GM23338 (cell line): ENCODE data around the gene ZNF689. TPM values are rescaled to one million over a fixed set of nuclear protein-coding genes. Genes with fewer than 3 reads are reported as not detected.

ENCODE experiments used
- ATAC-seq: fragments of 200-7000 bp; cut with Tn5 transposase; 3 replicates; pipeline ENCODE4 v1.9.1; 2020
- DNase-seq: peaks from one replicate; pipeline ENCODE4 v3.0.0-alpha.2; 2015; ENCODE audit warnings: low spot score
- H2AFZ ChIP-seq: fragments of 200-600 bp; sonication (generic); 2 replicates; pipeline ENCODE4 v1.8.0; 2016; ENCODE audit warnings: antibody characterized with exemption, mild to moderate bottlenecking, moderate library complexity
- H3F3A ChIP-seq: fragments of 200-600 bp; sonication (generic); replicated peaks from 2 replicates; pipeline ENCODE4 v1.8.0; 2017; ENCODE audit warnings: antibody characterized with exemption, mixed run types, low read depth
- H3K27ac ChIP-seq: fragments of 200-600 bp; sonication (generic); 2 replicates; pipeline ENCODE4 v1.6.1; 2016; ENCODE audit warnings: low read depth
- H3K27me3 ChIP-seq: fragments of 200-600 bp; sonication (generic); 2 replicates; pipeline ENCODE4 v1.8.0; 2016; ENCODE audit warnings: mild to moderate bottlenecking, mixed run types, moderate library complexity; ENCODE audit not compliant: insufficient read depth
- H3K36me3 ChIP-seq: fragments of 200-600 bp; sonication (generic); 2 replicates; pipeline ENCODE4 v1.8.0; 2016; ENCODE audit warnings: mild to moderate bottlenecking; ENCODE audit not compliant: insufficient read depth
- H3K4me1 ChIP-seq: fragments of 200-600 bp; sonication (generic); 2 replicates; pipeline ENCODE4 v1.8.0; 2016; ENCODE audit warnings: mild to moderate bottlenecking, moderate library complexity; ENCODE audit not compliant: insufficient read depth
- H3K4me2 ChIP-seq: fragments of 200-600 bp; sonication (generic); 2 replicates; pipeline ENCODE4 v1.7.1; 2017; ENCODE audit warnings: mixed run types
- H3K4me3 ChIP-seq: fragments of 200-600 bp; sonication (generic); 2 replicates; pipeline ENCODE4 v1.6.1; 2016; ENCODE audit warnings: mixed run types
- H3K79me2 ChIP-seq: fragments of 200-600 bp; sonication (generic); replicated peaks from 2 replicates; pipeline ENCODE4 v1.8.0; 2017; ENCODE audit warnings: mild to moderate bottlenecking; ENCODE audit not compliant: insufficient read depth
- H3K9me2 ChIP-seq: fragments of 200-600 bp; sonication (generic); 2 replicates; pipeline ENCODE4 v1.8.0; 2017; ENCODE audit not compliant: insufficient read depth
- H4K20me1 ChIP-seq: fragments of 200-600 bp; sonication (generic); replicated peaks from 2 replicates; pipeline ENCODE4 v1.8.0; 2017; ENCODE audit warnings: mild to moderate bottlenecking; ENCODE audit not compliant: insufficient read depth
- H3K27ac Mint-ChIP-seq: 2 replicates; pipeline ENCODE4 v1.8.0; 2020; ENCODE audit warnings: inconsistent platforms, mild to moderate bottlenecking, moderate library complexity, mixed read lengths
- H3K27me3 Mint-ChIP-seq: 3 replicates; pipeline ENCODE4 v1.8.0; 2022; ENCODE audit warnings: low read depth, mild to moderate bottlenecking, moderate library complexity, mixed read lengths, inconsistent platforms; ENCODE audit not compliant: insufficient read depth, poor library complexity
- H3K36me3 Mint-ChIP-seq: 3 replicates; pipeline ENCODE4 v1.8.0; 2021; ENCODE audit warnings: low read depth, mild to moderate bottlenecking, inconsistent platforms, moderate library complexity, mixed read lengths
- H3K4me1 Mint-ChIP-seq: 3 replicates; pipeline ENCODE4 v1.8.0; 2020; ENCODE audit warnings: mild to moderate bottlenecking, inconsistent platforms, mixed read lengths
- H3K4me3 Mint-ChIP-seq: 3 replicates; pipeline ENCODE4 v1.8.0; 2021; ENCODE audit warnings: moderate library complexity, mild to moderate bottlenecking, inconsistent platforms, mixed read lengths
- H3K9me3 Mint-ChIP-seq: 3 replicates; pipeline ENCODE4 v1.8.0; 2020; ENCODE audit warnings: moderate library complexity, mild to moderate bottlenecking, inconsistent platforms, mixed read lengths
- CREB1 ChIP-seq: fragments of 250-450 bp; sonication (Bioruptor Pico); IDR thresholded peaks from 2 replicates; pipeline ENCODE4 v1.5.0; 2020; ENCODE audit warnings: low read depth, mild to moderate bottlenecking, moderate library complexity
- CTCF ChIP-seq, 2 experiments: fragments of 200-600 bp in 1 of 2; sonication (generic) in 1 of 2; conservative IDR thresholded peaks; 2 replicates each; pipeline versions ENCODE4 v1.5.1 to v1.6.1; 2016 to 2017; ENCODE audit warnings: antibody characterized with exemption in 2 of 2, low read depth in 2 of 2, mild to moderate bottlenecking in 2 of 2, moderate library complexity in 1 of 2
- ETS1 ChIP-seq: IDR thresholded peaks from 2 replicates; pipeline ENCODE4 v1.6.1; 2016; ENCODE audit warnings: antibody characterized with exemption
- EZH2 ChIP-seq: fragments of 200-600 bp; sonication (generic); IDR thresholded peaks from one replicate; pipeline ENCODE4 v1.8.0; 2017; ENCODE audit warnings: antibody characterized with exemption, mild to moderate bottlenecking, low read depth; ENCODE audit not compliant: unreplicated experiment
- EZH2phosphoT487 ChIP-seq: fragments of 200-600 bp; sonication (generic); IDR thresholded peaks from one replicate; pipeline ENCODE4 v1.8.1; 2018; ENCODE audit warnings: antibody characterized with exemption; ENCODE audit not compliant: unreplicated experiment
- JUNB ChIP-seq: IDR thresholded peaks from one replicate; pipeline ENCODE4 v1.6.1; 2016; ENCODE audit warnings: antibody characterized with exemption; ENCODE audit not compliant: unreplicated experiment
- NANOG ChIP-seq: IDR thresholded peaks from 2 replicates; pipeline ENCODE4 v1.6.1; 2016; ENCODE audit warnings: antibody characterized with exemption, borderline replicate concordance
- POLR2AphosphoS5 ChIP-seq: IDR thresholded peaks from 2 replicates; pipeline ENCODE4 v1.6.1; 2016; ENCODE audit warnings: antibody characterized with exemption, low read depth
- REST ChIP-seq: IDR thresholded peaks from one replicate; pipeline ENCODE4 v1.6.1; 2018; ENCODE audit warnings: antibody characterized with exemption; ENCODE audit not compliant: unreplicated experiment
- STAT1 ChIP-seq: IDR thresholded peaks from one replicate; pipeline ENCODE4 v1.6.1; 2016; ENCODE audit warnings: antibody characterized with exemption; ENCODE audit not compliant: unreplicated experiment
- ZNF114 ChIP-seq: fragments of 250-450 bp; sonication (Bioruptor Pico); IDR thresholded peaks from 2 replicates; pipeline ENCODE4 v1.5.0; 2020; ENCODE audit warnings: mild to moderate bottlenecking, moderate library complexity
- ZNF331 ChIP-seq: fragments of 250-450 bp; sonication (Bioruptor Pico); IDR thresholded peaks from 2 replicates; pipeline ENCODE4 v1.5.0; 2020; ENCODE audit warnings: low read depth, mild to moderate bottlenecking, moderate library complexity
- ZNF462 ChIP-seq: fragments of 250-450 bp; sonication (Bioruptor Pico); IDR thresholded peaks from 2 replicates; pipeline ENCODE4 v1.5.0; 2020; ENCODE audit warnings: mild to moderate bottlenecking, moderate library complexity
- polyA plus RNA-seq: library from polyadenylated mRNA; unstranded; fragments of >200 nt; fragmentation: Nextera tagmentation; extraction: Ambion mirVana; gene quantifications from 2 replicates; pipeline ENCODE4 v1.2.1, GENCODE V29; 2016
- total RNA-seq: library from RNA; depleted of rRNA; stranded (reverse); fragments of >200 nt; shearing (Covaris generic); gene quantifications from 2 replicates; pipeline ENCODE4 v1.2.3, GENCODE V29; 2014

ZNF689 gene
- total and polyA plus RNA-seq, 2 experiments from 2014 or later: 5.3 to 16.7 TPM

- peaks cover 3% of the 10 kb centered on the region; the same call in 1 of the 2 replicates for H3K79me2 ChIP-seq
- Mint-ChIP-seq H3K36me3 (peaks cover 18% of the 10 kb centered on the region), H3K27ac (peak within 1 kb of the TSS; percentile 94), H3K4me1 (peaks cover 25% of the 10 kb centered on the region), H3K4me3 (peak within 1 kb of the TSS; percentile 81), H3K27me3 (peaks cover 28% of the 10 kb centered on the region), H3K9me3 (no peaks in the 10 kb centered on the region; the same call in 2 of the 3 replicates)
- DNase-seq (peak; percentile 99), ATAC-seq (peak; percentile 89)
- 0 out of 2 replicates have a peak, but pooled peaks cover 3% of the 10 kb centered on the region for H3K9me2 ChIP-seq
- no peaks in the 10 kb centered on the region; the same call in 1 of the 2 replicates for H3K36me3 ChIP-seq
- no peaks in the 10 kb centered on the region for H4K20me1 ChIP-seq
- peak within 1 kb of the TSS; percentile 94 for H3K27ac ChIP-seq
- H2AFZ ChIP-seq: peak within 1 kb of the TSS; percentile 64
- peak within 1 kb of the TSS; percentile 88 for H3K4me2 ChIP-seq
- H3K27me3 ChIP-seq: no peaks in the 10 kb centered on the region
- H3K4me1 ChIP-seq: peaks cover 25% of the 10 kb centered on the region
- no peak for TF ChIP-seq JUNB
- TF ChIP-seq CREB1 (CRISPR knock-in tag): 0 out of 2 replicates have a peak, but pooled peaks have one; percentile 56
- no peak for TF ChIP-seq ZNF331 (CRISPR knock-in tag)
- no peak for TF ChIP-seq REST
- no peak for TF ChIP-seq EZH2phosphoT487
- no peak for TF ChIP-seq ZNF462
- no peak for TF ChIP-seq EZH2
- TF ChIP-seq POLR2AphosphoS5: peak; percentile 78
- no peak for TF ChIP-seq STAT1
- no peak for TF ChIP-seq CTCF (conservative IDR thresholded peaks at IDR 0.05; ENCODE audit: low read depth in 2 of 2)
- TF ChIP-seq NANOG: no peak
- TF ChIP-seq ETS1: peak; percentile 93
- TF ChIP-seq ZNF114: no peak
- H3K4me3 ChIP-seq: peak within 1 kb of the TSS; percentile 91
- 0 out of 2 replicates have a peak, but pooled peaks cover 17% of the 10 kb centered on the region for H3F3A ChIP-seq
Observed at GRCh38 chr16:30557957-30558788, 52.0 kb downstream of the ZNF689 start, which contains the start of gene ZNF764. Gene ZNF764, minus strand, starts transcription at chr16:30558374. Its CDS starts 192 bp downstream, at chr16:30558182.
